Natural killer cell treated with Interleukin-12 subunit alpha and Interleukin-12 subunit beta and Interleukin-15 and Interleukin-18, amount 100 ng/mL, for 72 hours (primary cell): Measurements from ENCODE around the gene NRIP3. TPM values are rescaled to one million over a fixed set of nuclear protein-coding genes. Genes with fewer than 3 reads are reported as not detected.
"Not testable (repeated sequence)": the region's sequence is repeated elsewhere in the genome, so short reads cannot be mapped to it uniquely, and the experiment has no call there.

Experiments
- ATAC-seq, 2 donors: fragments of 150-1000 bp; cut with Tn5 transposase in 1 of 2; sonication (Bioruptor Pico), chemical (Tn5 transposase) in 1 of 2; 2 replicates each; pipeline ENCODE4 v1.10.0; 2021
- DNase-seq: peaks from one replicate; pipeline ENCODE4 v3.0.0; 2022; ENCODE audit warnings: low spot score
- H3K27ac Mint-ChIP-seq, 2 donors: 1 replicate in 1 of 2; 2 replicates in 1 of 2; pipeline ENCODE4 v1.8.0; 2022; ENCODE audit warnings: mixed read lengths in 2 of 2, mild to moderate bottlenecking in 1 of 2, moderate library complexity in 1 of 2
- H3K27me3 Mint-ChIP-seq, 2 donors: 1 replicate in 1 of 2; 2 replicates in 1 of 2; pipeline ENCODE4 v1.8.0; 2022; ENCODE audit warnings: mixed read lengths in 2 of 2
- H3K36me3 Mint-ChIP-seq: one replicate; pipeline ENCODE4 v1.8.0; 2022; ENCODE audit warnings: mixed read lengths
- H3K4me1 Mint-ChIP-seq, 2 donors: 1 replicate in 1 of 2; 2 replicates in 1 of 2; pipeline ENCODE4 v1.8.0; 2022; ENCODE audit warnings: low read depth in 2 of 2, mixed read lengths in 2 of 2, mild to moderate bottlenecking in 1 of 2
- H3K4me3 Mint-ChIP-seq: one replicate; pipeline ENCODE4 v1.8.0; 2022; ENCODE audit warnings: mixed read lengths
- H3K9me3 Mint-ChIP-seq: 2 replicates; pipeline ENCODE4 v1.8.0; 2022; ENCODE audit warnings: mixed read lengths
- total RNA-seq, 2 donors: library from RNA; stranded (reverse); gene quantifications; one replicate each; pipeline ENCODE4 v1.2.3, GENCODE V29; 2022

Gene NRIP3
- total RNA-seq, 2 donors from 2014 or later, result 1.7 to 2.7 TPM

GRCh38 chr11:8980485-8980884 lies 23.3 kb downstream of the NRIP3 start:
- DNase-seq (no peak), ATAC-seq (no peak)
- Mint-ChIP-seq H3K9me3 (no peaks in the 10 kb centered on the region), H3K36me3 (no peaks in the 10 kb centered on the region), H3K27me3 (no peaks in the 10 kb centered on the region), H3K4me1 (peaks cover 0 to 2% of the 10 kb centered on the region in 2 donors), H3K27ac (no peak overlapping the region), H3K4me3 (no peak overlapping the region)

GRCh38 chr11:8979365-8979764 lies 24.4 kb downstream of the NRIP3 start:
- H3K4me1 Mint-ChIP-seq, H3K27me3 Mint-ChIP-seq, H3K27ac Mint-ChIP-seq, DNase-seq, H3K36me3 Mint-ChIP-seq, H3K9me3 Mint-ChIP-seq, H3K4me3 Mint-ChIP-seq, ATAC-seq: not testable (repeated sequence)

GRCh38 chr11:8973121-8973520 lies 30.7 kb downstream of the NRIP3 start:
- Mint-ChIP-seq H3K4me3 (no peak overlapping the region), H3K27ac (no peak overlapping the region)

GRCh38 chr11:8971924-8972316 lies 31.9 kb downstream of the NRIP3 start:
- H3K9me3 Mint-ChIP-seq, result no peaks in the 10 kb centered on the region
- no peak overlapping the region for H3K27ac Mint-ChIP-seq
- no peak for ATAC-seq
- no peaks in the 10 kb centered on the region for H3K36me3 Mint-ChIP-seq
- H3K27me3 Mint-ChIP-seq, result no peaks in the 10 kb centered on the region
- no peak overlapping the region for H3K4me3 Mint-ChIP-seq
- no peaks in the 10 kb centered on the region for H3K4me1 Mint-ChIP-seq
- no peak for DNase-seq

More at GRCh38 chr11:8973121-8973520, 30.7 kb downstream of the NRIP3 start:
- DNase-seq, result no peak
- Mint-ChIP-seq H3K36me3 (no peaks in the 10 kb centered on the region), H3K4me1 (no peaks in the 10 kb centered on the region), H3K9me3 (no peaks in the 10 kb centered on the region), H3K27me3 (no peaks in the 10 kb centered on the region)
- no peak for ATAC-seq

- Mint-ChIP-seq H3K4me3 (no peak overlapping the region), H3K36me3 (no peaks in the 10 kb centered on the region), H3K4me1 (no peaks in the 10 kb centered on the region), H3K27me3 (no peaks in the 10 kb centered on the region), H3K27ac (no peak overlapping the region), H3K9me3 (no peaks in the 10 kb centered on the region)
- ATAC-seq (no peak), DNase-seq (no peak)
Observed at GRCh38 chr11:8971196-8971923, 32.4 kb downstream of the NRIP3 start.

- ATAC-seq (no peak), DNase-seq (no peak)
- H3K4me1 Mint-ChIP-seq, result peaks cover 17 to 20% of the 10 kb centered on the region in 2 donors
- peak overlapping the region in 1 of 2 donors; percentile 19 for H3K27ac Mint-ChIP-seq
- no peaks in the 10 kb centered on the region for H3K27me3 Mint-ChIP-seq
- H3K9me3 Mint-ChIP-seq, result no peaks in the 10 kb centered on the region
- H3K36me3 Mint-ChIP-seq, result peaks cover 6% of the 10 kb centered on the region
- H3K4me3 Mint-ChIP-seq, result no peak overlapping the region
Observed at GRCh38 chr11:8967184-8967583, 36.6 kb downstream of the NRIP3 start.

- Mint-ChIP-seq H3K4me1 (peaks cover 23 to 32% of the 10 kb centered on the region in 2 donors), H3K27me3 (no peaks in the 10 kb centered on the region), H3K9me3 (no peaks in the 10 kb centered on the region), H3K36me3 (peaks cover 10% of the 10 kb centered on the region), H3K4me3 (peak within 1 kb of the TSS; percentile 99), H3K27ac (peak within 1 kb of the TSS; percentile 93)
- DNase-seq (peak; percentile 92), ATAC-seq (peak; percentile 93 to 94)
Observed at GRCh38 chr11:8964324-8965320, 39.2 kb downstream of the NRIP3 start, which contains the start of gene TMEM9B. TSS of gene TMEM9B (minus strand) at chr11:8964442. CDS start at chr11:8964313, 129 bp downstream.

GRCh38 chr11:8963569-8964323 lies 40.1 kb downstream of the NRIP3 start:
- peaks cover 10% of the 10 kb centered on the region for H3K36me3 Mint-ChIP-seq
- peaks cover 25 to 33% of the 10 kb centered on the region in 2 donors for H3K4me1 Mint-ChIP-seq

GRCh38 chr11:8962841-8963240 lies 41.0 kb downstream of the NRIP3 start:
- Mint-ChIP-seq H3K4me1 (peaks cover 25 to 33% of the 10 kb centered on the region in 2 donors), H3K27ac (peak overlapping the region; percentile 93), H3K9me3 (no peaks in the 10 kb centered on the region), H3K36me3 (peaks cover 10% of the 10 kb centered on the region), H3K4me3 (peak overlapping the region; percentile 99), H3K27me3 (no peaks in the 10 kb centered on the region)
- ATAC-seq (no peak), DNase-seq (no peak)

More at GRCh38 chr11:8963569-8964323, 40.1 kb downstream of the NRIP3 start:
- DNase-seq (peak; percentile 87), ATAC-seq (peak; percentile 77 to 86)
- Mint-ChIP-seq H3K27ac (peak overlapping the region; percentile 93), H3K4me3 (peak overlapping the region; percentile 99), H3K9me3 (no peaks in the 10 kb centered on the region), H3K27me3 (no peaks in the 10 kb centered on the region)

- H3K4me3 Mint-ChIP-seq, result no peak overlapping the region
- H3K36me3 Mint-ChIP-seq, result peaks cover 10% of the 10 kb centered on the region
- DNase-seq, result no peak
- H3K9me3 Mint-ChIP-seq, result no peaks in the 10 kb centered on the region
- peaks cover 31 to 45% of the 10 kb centered on the region in 2 donors for H3K4me1 Mint-ChIP-seq
- H3K27me3 Mint-ChIP-seq, result no peaks in the 10 kb centered on the region
- H3K27ac Mint-ChIP-seq, result peak overlapping the region in 1 of 2 donors; percentile 32
- no peak for ATAC-seq
Observed at GRCh38 chr11:8961401-8961800, 42.4 kb downstream of the NRIP3 start.

GRCh38 chr11:8959546-8960166 lies 44.1 kb downstream of the NRIP3 start:
- peaks cover 10% of the 10 kb centered on the region for H3K36me3 Mint-ChIP-seq
- H3K4me1 Mint-ChIP-seq, result peaks cover 29 to 40% of the 10 kb centered on the region in 2 donors
- no peaks in the 10 kb centered on the region for H3K27me3 Mint-ChIP-seq
- H3K4me3 Mint-ChIP-seq, result no peak overlapping the region
- peak overlapping the region in 1 of 2 donors; percentile 17 for H3K27ac Mint-ChIP-seq
- H3K9me3 Mint-ChIP-seq, result no peaks in the 10 kb centered on the region
- DNase-seq, result peak; percentile 69
- peak in 1 of 2 donors; percentile 43 for ATAC-seq

- no peaks in the 10 kb centered on the region for H3K27me3 Mint-ChIP-seq
- peaks cover 20 to 26% of the 10 kb centered on the region in 2 donors for H3K4me1 Mint-ChIP-seq
- H3K4me3 Mint-ChIP-seq, result peak overlapping the region; percentile 34
- H3K36me3 Mint-ChIP-seq, result peaks cover 4% of the 10 kb centered on the region
- no peak for DNase-seq
- H3K27ac Mint-ChIP-seq, result no peak overlapping the region
- no peaks in the 10 kb centered on the region for H3K9me3 Mint-ChIP-seq
- ATAC-seq, result peak in 1 of 2 donors; percentile 65
Observed at GRCh38 chr11:8956860-8957259, 46.9 kb downstream of the NRIP3 start.

GRCh38 chr11:8948886-8949285 lies 54.9 kb downstream of the NRIP3 start:
- peaks cover 0 to under 1% of the 10 kb centered on the region in 2 donors for H3K4me1 Mint-ChIP-seq
- H3K27me3 Mint-ChIP-seq, result no peaks in the 10 kb centered on the region
- DNase-seq (no peak), ATAC-seq (no peak)
- H3K27ac Mint-ChIP-seq, result no peak overlapping the region
- H3K9me3 Mint-ChIP-seq, result no peaks in the 10 kb centered on the region
- H3K36me3 Mint-ChIP-seq, result peaks cover 18% of the 10 kb centered on the region
- H3K4me3 Mint-ChIP-seq, result no peak overlapping the region
